H1 (cell line): Measurements from ENCODE around the gene MUC4. TPM values are rescaled to one million over a fixed set of nuclear protein-coding genes. Genes with fewer than 3 reads are reported as not detected.

Source experiments
- TAF7 ChIP-seq: optimal IDR thresholded peaks from 2 replicates; pipeline ENCODE3; 2011; ENCODE audit warnings: low read depth, mild to moderate bottlenecking, inconsistent platforms, low read length, moderate library complexity, borderline replicate concordance
- polyA plus RNA-seq, 7 experiments: library from polyadenylated mRNA; depleted of rRNA in 3 of 7; stranded (reverse) in 5 of 7; unstranded in 2 of 7; fragments of >200 nt in 5 of 7; fragments of 200-250 nt in 2 of 7; gene quantifications; 1 replicate in 5 of 7; 2 replicates in 1 of 7; 4 replicates in 1 of 7; pipeline versions ENCODE4 v1.2.1 to v1.2.3, GENCODE V29; 2011 to 2013; ENCODE audit warnings: missing spikeins in 2 of 7, mixed read lengths in 2 of 7
- total RNA-seq: library from RNA; stranded (reverse); fragmentation: NEBNext Ultra II Directional; extraction: Animal tissue kit (Norgen Biotek cat#: 25700); gene quantifications from 2 replicates; pipeline ENCODE4 v1.2.1, GENCODE V29; 2021

Gene MUC4
- total and polyA plus RNA-seq, 2 of the 8 experiments (the other 6 are each of a cell fraction or from before 2014, with no cell fraction given), result 0.89 to 2.0 TPM

GRCh38 chr3:195735036-195735695, 76.6 kb downstream of the MUC4 start (continued):
- TF ChIP-seq TAF7, result no peak
